ENCODE results near the gene FLAD1. TPM values are rescaled to one million over a fixed set of nuclear protein-coding genes. Genes with fewer than 3 reads are reported as not detected.

Gene FLAD1
- total RNA-seq, 2 donors from 2014 or later: 33.2 to 34.7 TPM

DNA sequence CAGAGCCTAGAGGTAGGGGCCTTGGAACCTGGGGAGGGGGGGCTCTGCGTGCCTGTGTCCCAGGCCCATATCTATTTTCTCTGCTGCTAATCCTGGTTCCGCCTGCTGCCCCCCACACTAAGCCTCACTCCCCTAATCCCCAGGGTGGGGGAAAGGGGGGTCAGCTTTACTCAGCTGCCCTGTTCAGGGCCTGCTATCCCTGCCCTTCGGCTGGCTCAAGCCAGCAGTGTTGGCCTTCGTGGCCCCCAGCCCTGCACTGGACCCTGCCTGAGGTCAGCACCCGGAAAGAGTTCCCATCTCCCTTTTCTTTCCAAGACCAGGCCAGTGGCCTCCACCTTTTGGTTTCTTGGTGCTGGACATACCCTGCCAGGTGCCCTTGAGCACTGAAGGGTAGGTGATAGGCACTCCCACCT is 27.9 kb downstream of the FLAD1 start:
- Mint-ChIP-seq H3K27me3 (no peaks in the 10 kb centered on the region), H3K4me3 (peak overlapping the region; percentile 98), H3K36me3 (ENCODE audit: low read depth) (peaks cover 9% of the 10 kb centered on the region), H3K27ac (peak overlapping the region; percentile 95), H3K4me1 (peaks cover 66% of the 10 kb centered on the region)
- DNase-seq (no peak), ATAC-seq (no peak)
- H3K9me3 ChIP-seq (ENCODE audit: control insufficient read depth, low read length, poor library complexity, severe bottlenecking): no peaks in the 10 kb centered on the region

DNA sequence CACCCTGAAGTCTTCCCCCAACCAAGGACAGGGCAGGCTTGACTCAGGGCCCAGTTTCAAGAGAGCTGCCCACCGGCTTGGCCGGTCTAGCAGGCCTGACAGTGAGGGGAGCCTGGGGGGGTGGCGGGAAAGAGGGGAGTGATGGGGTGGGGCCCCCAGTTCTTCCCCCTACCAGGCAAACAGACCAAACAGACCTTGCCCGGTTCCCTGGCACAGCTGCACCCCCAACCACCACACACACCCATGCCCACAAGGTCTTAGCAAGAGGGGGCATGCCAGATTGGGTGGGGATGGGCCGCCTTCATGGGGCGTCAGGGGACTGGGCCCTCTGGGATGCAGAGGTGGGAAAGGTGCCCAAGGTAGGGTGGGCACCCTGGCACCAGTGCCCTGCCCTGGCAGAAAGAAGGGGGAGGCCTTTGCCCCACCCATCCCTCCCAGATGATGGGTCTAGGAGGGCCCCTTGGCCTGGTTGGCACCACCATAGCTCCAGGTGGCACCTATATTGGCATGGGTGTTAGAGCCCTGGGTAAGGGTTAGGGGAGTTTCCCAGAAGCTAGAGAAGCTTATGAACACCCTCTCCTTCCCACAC is 28.4 kb downstream of the FLAD1 start:
- H3K27ac Mint-ChIP-seq: peak overlapping the region; percentile 95
- peak overlapping the region; percentile 98 for H3K4me3 Mint-ChIP-seq
- H3K27me3 Mint-ChIP-seq: no peaks in the 10 kb centered on the region
- no peaks in the 10 kb centered on the region for H3K9me3 ChIP-seq (ENCODE audit: control insufficient read depth, low read length, poor library complexity, severe bottlenecking)
- DNase-seq (no peak), ATAC-seq (peak; percentile 49)
- peaks cover 9% of the 10 kb centered on the region for H3K36me3 Mint-ChIP-seq (ENCODE audit: low read depth)
- H3K4me1 Mint-ChIP-seq: peaks cover 66% of the 10 kb centered on the region

DNA sequence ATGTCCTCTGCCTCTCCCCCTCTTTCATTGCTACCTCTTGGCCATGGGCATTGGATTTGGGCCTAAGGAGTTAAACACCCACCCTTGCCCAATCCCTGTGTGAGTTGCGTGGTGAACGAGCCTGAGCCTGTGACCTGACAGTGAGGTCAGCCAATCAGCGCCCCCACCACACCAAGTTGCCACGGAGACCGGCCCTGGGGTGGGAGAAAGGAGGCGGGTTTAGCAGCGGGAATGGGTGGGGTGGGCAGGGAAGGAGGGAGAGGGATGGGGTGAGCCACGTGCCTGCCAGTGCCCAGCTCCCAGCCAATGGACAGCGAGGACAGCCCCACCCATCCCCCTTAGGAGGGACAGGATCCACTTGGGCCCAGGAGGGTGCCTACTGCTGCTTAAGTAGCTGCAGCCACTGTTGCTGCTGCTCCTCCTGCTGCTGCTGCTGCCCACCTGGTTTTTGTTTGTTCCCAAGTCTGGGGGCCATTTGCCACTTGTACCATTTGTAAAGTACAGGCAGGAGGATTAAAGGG is 28.9 kb downstream of the FLAD1 start:
- H3K9me3 ChIP-seq (ENCODE audit: control insufficient read depth, low read length, poor library complexity, severe bottlenecking): no peaks in the 10 kb centered on the region
- H3K4me1 Mint-ChIP-seq: peaks cover 62% of the 10 kb centered on the region
- ATAC-seq: peak; percentile 1
- peaks cover 9% of the 10 kb centered on the region for H3K36me3 Mint-ChIP-seq (ENCODE audit: low read depth)
- H3K4me3 Mint-ChIP-seq: peak overlapping the region; percentile 98
- H3K27me3 Mint-ChIP-seq: no peaks in the 10 kb centered on the region
- no peak for DNase-seq
- H3K27ac Mint-ChIP-seq: peak overlapping the region; percentile 53

DNA sequence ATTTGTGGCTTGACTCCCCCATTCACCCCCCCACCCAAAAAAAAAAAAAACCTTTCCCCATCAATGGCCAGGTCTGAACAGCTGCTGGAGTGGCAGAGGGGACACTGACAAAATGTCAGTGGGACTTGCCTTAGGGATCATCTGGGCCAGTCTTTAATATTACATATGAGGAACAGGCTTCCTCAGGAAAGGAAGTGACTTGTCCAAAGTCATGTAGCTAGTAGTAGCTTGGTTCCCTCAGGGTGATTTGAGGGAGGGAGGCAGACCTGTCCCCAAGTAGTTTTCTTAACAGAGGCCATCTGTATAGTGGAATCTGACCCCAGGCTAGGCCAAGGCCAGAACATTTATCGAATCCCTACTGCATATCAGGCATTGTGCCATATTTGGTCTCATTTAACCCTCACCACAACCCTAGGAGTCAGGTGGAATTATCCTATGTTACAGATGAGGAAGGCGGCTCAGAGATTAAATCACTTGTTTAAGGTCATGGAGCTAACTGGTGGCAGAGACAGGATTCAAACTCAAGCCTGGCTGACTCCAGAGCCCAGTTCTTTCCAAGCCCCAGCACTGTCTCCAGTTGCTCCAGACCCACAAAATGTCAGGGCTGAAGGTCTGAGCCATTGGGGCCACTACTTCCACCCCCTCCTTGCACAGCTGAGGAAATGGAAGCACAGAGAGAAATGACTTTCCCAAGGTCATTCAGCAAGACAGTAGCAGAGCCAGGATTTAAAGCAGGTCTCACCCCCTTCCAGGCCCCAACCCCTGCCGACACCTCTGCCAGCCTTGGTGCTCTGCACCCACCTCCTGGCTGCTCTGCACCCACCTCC is 29.8 kb downstream of the FLAD1 start:
- H3K4me3 Mint-ChIP-seq: peak overlapping the region; percentile 98
- DNase-seq (no peak), ATAC-seq (no peak)
- no peaks in the 10 kb centered on the region for H3K27me3 Mint-ChIP-seq
- H3K27ac Mint-ChIP-seq: peak overlapping the region; percentile 53
- peaks cover 64% of the 10 kb centered on the region for H3K4me1 Mint-ChIP-seq
- peaks cover 9% of the 10 kb centered on the region for H3K36me3 Mint-ChIP-seq (ENCODE audit: low read depth)
- H3K9me3 ChIP-seq (ENCODE audit: control insufficient read depth, low read length, poor library complexity, severe bottlenecking): no peaks in the 10 kb centered on the region

DNA sequence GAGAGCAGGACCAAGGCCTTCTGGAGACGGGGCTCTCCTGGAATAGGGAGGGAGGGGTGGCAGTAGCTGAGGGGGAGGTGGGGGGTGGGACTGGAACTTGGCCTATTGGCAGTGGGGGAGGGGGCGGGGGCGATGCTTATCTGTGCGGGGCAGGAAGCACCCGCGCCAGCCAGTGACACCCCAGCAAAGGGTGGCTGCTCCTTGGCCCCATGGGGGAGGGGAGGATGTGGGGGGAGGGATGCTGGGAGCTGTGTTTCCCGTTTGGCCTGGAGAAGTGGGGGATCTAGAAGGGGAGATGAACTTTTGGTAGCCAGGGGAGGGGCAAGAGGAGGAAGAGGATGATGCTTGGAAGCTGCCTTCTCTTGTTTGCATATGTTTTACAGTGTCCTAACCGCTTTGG is 30.5 kb downstream of the FLAD1 start:
- no peaks in the 10 kb centered on the region for H3K27me3 Mint-ChIP-seq
- peak overlapping the region; percentile 98 for H3K4me3 Mint-ChIP-seq
- no peaks in the 10 kb centered on the region for H3K9me3 ChIP-seq (ENCODE audit: control insufficient read depth, low read length, poor library complexity, severe bottlenecking)
- DNase-seq: peak in 1 of 3 donors; percentile 43
- no peak for ATAC-seq
- H3K36me3 Mint-ChIP-seq (ENCODE audit: low read depth): peaks cover 9% of the 10 kb centered on the region
- peak overlapping the region; percentile 53 for H3K27ac Mint-ChIP-seq
- H3K4me1 Mint-ChIP-seq: peaks cover 61% of the 10 kb centered on the region

DNA sequence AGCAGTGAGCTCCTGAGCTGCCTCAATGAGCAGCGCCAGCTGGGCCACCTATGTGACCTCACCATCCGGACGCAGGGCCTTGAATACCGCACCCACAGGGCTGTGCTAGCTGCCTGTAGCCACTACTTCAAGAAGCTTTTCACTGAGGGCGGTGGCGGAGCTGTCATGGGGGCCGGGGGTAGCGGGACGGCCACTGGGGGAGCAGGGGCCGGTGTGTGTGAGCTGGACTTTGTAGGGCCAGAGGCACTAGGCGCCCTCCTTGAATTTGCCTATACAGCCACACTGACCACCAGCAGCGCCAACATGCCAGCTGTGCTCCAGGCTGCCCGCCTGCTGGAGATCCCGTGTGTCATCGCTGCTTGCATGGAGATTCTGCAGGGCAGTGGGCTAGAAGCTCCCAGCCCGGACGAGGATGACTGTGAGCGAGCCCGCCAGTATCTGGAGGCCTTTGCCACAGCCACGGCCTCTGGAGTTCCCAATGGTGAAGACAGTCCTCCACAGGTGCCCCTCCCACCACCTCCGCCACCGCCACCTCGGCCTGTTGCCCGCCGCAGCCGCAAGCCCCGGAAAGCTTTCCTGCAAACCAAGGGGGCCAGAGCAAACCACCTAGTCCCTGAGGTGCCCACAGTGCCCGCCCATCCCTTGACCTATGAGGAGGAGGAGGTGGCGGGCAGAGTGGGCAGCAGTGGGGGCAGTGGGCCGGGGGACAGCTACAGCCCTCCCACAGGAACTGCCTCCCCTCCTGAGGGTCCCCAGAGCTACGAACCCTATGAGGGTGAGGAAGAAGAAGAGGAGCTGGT is 31.8 kb downstream of the FLAD1 start:
- Mint-ChIP-seq H3K4me3 (peak overlapping the region; percentile 87), H3K27me3 (no peaks in the 10 kb centered on the region), H3K4me1 (peaks cover 62% of the 10 kb centered on the region), H3K36me3 (ENCODE audit: low read depth) (peaks cover 2% of the 10 kb centered on the region), H3K27ac (peak overlapping the region; percentile 53)
- ATAC-seq (no peak), DNase-seq (no peak)
- no peaks in the 10 kb centered on the region for H3K9me3 ChIP-seq (ENCODE audit: control insufficient read depth, low read length, poor library complexity, severe bottlenecking)

DNA sequence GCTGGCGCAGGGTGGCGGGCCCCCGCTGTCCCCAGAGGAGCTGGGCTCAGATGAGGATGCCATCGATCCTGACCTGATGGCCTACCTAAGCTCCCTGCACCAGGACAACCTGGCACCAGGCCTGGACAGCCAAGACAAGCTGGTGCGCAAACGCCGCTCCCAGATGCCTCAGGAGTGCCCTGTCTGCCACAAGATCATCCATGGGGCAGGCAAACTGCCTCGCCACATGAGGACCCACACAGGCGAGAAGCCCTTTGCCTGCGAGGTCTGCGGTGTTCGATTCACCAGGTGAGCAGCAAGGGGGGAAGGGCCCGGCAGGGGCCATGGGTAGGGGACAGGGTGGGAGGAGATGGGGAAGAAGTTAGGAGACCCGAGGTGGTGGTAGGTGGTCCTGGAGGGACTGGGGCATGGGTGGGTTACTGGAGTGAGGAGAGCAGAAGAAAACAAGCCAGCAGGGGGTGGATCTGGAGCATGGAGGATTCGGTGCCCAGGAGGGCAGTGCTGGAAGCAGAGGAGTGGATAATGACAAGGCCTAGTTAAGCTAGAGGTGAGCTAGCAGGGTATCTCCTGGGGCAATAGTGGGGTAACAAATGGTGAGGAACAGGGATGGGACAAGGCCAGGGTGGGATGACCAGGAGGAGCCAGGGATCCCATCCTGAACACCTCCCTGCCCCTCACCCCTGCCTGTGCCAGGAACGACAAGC is 32.5 kb downstream of the FLAD1 start:
- no peak for ATAC-seq
- H3K27ac Mint-ChIP-seq: peak overlapping the region; percentile 79
- peaks cover 2% of the 10 kb centered on the region for H3K36me3 Mint-ChIP-seq (ENCODE audit: low read depth)
- no peak for DNase-seq
- no peaks in the 10 kb centered on the region for H3K9me3 ChIP-seq (ENCODE audit: control insufficient read depth, low read length, poor library complexity, severe bottlenecking)
- no peaks in the 10 kb centered on the region for H3K27me3 Mint-ChIP-seq
- H3K4me1 Mint-ChIP-seq: peaks cover 60% of the 10 kb centered on the region
- H3K4me3 Mint-ChIP-seq: peak overlapping the region; percentile 87

DNA sequence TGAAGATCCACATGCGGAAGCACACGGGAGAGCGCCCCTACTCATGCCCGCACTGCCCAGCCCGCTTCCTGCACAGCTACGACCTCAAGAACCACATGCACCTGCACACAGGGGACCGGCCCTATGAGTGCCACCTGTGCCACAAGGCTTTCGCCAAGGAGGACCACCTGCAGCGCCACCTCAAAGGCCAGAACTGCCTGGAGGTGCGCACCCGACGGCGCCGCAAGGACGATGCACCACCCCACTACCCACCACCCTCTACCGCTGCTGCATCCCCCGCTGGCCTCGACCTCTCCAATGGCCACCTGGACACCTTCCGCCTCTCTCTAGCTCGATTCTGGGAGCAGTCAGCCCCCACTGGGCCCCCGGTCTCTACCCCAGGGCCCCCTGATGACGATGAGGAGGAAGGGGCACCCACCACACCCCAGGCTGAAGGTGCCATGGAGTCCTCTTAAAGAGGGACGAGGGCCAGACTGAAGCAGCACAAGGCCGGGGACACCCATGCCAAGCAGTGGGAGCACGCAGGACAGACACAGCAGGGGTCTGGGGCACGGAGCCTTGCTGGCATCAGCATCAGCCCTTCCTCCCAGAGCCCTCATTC is 33.2 kb downstream of the FLAD1 start:
- Mint-ChIP-seq H3K27me3 (no peaks in the 10 kb centered on the region), H3K36me3 (ENCODE audit: low read depth) (peaks cover 2% of the 10 kb centered on the region), H3K27ac (peak overlapping the region; percentile 79), H3K4me1 (peaks cover 56% of the 10 kb centered on the region), H3K4me3 (peak overlapping the region; percentile 87)
- H3K9me3 ChIP-seq (ENCODE audit: control insufficient read depth, low read length, poor library complexity, severe bottlenecking): no peaks in the 10 kb centered on the region
- ATAC-seq (peak; percentile 18), DNase-seq (no peak)

DNA sequence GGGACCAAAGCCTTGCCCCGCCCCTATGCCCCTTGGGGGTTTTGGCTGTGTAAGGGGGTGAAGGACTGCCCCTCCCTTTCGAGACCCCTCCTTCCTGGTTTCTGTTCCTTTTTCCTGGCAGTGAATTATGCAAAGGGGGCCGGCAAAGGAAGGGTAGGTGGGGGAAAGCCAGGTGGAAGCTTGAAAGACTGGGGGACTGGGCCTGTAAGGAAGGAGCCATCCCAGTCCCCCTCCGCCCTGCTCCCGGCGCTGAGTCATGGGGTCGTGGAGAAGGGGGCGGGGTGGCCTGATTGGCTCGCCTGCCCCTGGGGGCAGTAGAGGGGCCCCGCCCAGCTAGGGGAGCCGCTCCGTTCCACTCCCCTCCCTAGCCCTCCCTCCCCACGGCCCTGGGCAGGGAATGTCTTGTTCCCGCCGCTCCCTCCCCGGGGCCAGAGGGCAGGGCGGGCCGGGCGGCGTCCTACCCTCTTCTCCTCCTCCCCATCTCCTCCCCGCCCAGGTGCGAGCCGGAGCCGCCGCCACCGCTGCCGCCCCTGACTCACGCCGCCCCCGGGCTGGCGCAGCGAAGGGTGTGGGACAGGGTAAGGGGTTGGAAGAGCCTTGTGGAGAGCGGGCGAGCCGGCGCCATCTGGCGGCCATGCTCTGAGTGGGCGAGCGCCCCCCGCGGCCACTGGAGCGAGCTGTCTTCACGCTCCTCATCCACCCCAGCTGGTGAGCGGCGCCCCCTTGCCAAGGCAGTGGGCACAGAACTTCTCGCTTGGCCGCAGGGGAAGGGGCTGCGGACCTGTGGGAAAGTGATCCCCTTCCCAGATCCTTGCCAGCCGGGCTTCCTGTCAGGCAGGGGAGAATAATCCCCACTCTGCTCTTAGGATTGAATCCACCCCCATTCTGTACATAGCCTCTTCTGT is 34.1 kb downstream of the FLAD1 start:
- peaks cover 2% of the 10 kb centered on the region for H3K36me3 Mint-ChIP-seq (ENCODE audit: low read depth)

DNA sequence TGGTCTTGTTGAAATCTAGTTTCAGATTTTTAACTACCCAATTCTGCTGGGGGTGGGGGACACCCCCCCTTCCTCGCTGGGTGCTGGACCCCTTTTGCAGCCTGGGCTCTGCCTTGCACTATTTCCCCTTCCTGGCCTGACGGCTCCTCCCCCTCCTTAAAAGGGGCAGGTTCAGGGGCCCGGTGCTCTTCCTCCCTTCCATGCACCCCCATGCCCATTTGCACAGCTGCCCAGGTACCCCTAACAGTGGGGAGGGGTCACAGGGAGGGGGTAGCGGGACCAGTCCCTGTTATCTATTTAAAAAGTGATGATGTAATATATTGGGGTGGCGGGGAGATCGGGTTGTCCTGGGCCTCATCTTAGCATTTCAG is 34.8 kb downstream of the FLAD1 start:
- Mint-ChIP-seq H3K27ac (peak overlapping the region; percentile 88), H3K4me1 (peaks cover 54% of the 10 kb centered on the region), H3K36me3 (ENCODE audit: low read depth) (peaks cover 2% of the 10 kb centered on the region), H3K27me3 (no peaks in the 10 kb centered on the region), H3K4me3 (peak overlapping the region; percentile 58)
- DNase-seq: no peak
- H3K9me3 ChIP-seq (ENCODE audit: control insufficient read depth, low read length, poor library complexity, severe bottlenecking): no peaks in the 10 kb centered on the region
- peak; percentile 1 for ATAC-seq

More for the DNA sequence above, 34.1 kb downstream of the FLAD1 start:
- no peaks in the 10 kb centered on the region for H3K9me3 ChIP-seq (ENCODE audit: control insufficient read depth, low read length, poor library complexity, severe bottlenecking)
- Mint-ChIP-seq H3K4me3 (peak overlapping the region; percentile 87), H3K4me1 (peaks cover 58% of the 10 kb centered on the region), H3K27ac (peak overlapping the region; percentile 88), H3K27me3 (no peaks in the 10 kb centered on the region)
- ATAC-seq: peak; percentile 93
- peak; percentile 84 to 87 (median 85) for DNase-seq

DNA sequence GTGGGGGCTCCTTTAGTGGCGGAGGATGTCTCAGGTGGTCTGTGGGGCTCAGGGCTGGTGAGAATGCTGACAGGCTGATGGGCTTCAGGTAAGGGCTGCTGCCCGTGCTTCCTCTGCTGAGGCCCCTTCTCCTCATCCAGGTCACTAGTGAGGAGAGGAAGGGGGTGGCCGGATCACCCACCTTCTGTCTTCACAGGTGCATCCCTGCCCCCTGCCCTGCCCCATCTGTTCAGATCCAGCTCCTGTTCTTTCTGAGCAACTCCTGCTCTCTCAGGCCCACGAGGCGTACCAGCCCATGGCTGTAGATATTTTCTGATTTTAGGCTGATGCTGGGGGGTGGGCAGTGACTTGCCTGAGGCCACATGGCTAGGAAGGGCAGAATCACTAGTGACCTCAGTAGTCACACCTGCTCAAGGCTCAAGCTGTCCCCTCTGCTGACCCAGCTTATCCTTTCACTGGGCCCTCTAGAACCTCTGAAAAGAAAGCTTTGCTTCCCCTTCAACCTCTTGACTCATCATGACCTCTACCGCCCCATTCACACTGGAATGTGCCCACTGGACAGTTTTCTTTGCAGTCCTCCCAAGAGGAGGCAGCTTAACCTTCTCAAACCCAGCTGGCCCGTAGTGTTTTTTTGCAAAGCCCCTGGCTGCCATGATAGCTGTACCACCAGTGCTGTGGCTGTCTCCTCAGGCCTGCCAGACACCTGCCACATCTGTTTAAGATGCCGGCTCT is 35.6 kb downstream of the FLAD1 start:
- Mint-ChIP-seq H3K36me3 (ENCODE audit: low read depth) (peaks cover 2% of the 10 kb centered on the region), H3K27ac (peak overlapping the region; percentile 88), H3K4me1 (peaks cover 48% of the 10 kb centered on the region), H3K27me3 (no peaks in the 10 kb centered on the region), H3K4me3 (no peak overlapping the region)
- no peaks in the 10 kb centered on the region for H3K9me3 ChIP-seq (ENCODE audit: control insufficient read depth, low read length, poor library complexity, severe bottlenecking)
- DNase-seq: no peak
- ATAC-seq: no peak

All from T-helper 17 cell (primary cell).